H1 (cell line): Measurements from ENCODE around the gene RCBTB1. TPM values are rescaled to one million over a fixed set of nuclear protein-coding genes. Genes with fewer than 3 reads are reported as not detected.

ENCODE experiments used
- FOSL1 ChIP-seq: IDR thresholded peaks from 2 replicates; pipeline ENCODE4 v1.6.1; 2011; ENCODE audit warnings: mild to moderate bottlenecking, low read depth, low read length, moderate library complexity; ENCODE audit not compliant: insufficient read depth
- JUN ChIP-seq: IDR thresholded peaks from 2 replicates; pipeline ENCODE4 v1.6.1; 2011; ENCODE audit warnings: low read depth, mild to moderate bottlenecking, improper control_type of control experiment, low read length
- POLR2A ChIP-seq, 2 experiments: IDR thresholded peaks; 1 replicate in 1 of 2; 2 replicates in 1 of 2; pipeline ENCODE4 v1.6.1; 2011; ENCODE audit warnings: low read depth in 2 of 2, low read length in 2 of 2, mild to moderate bottlenecking in 2 of 2; ENCODE audit errors: control extremely low read depth in 1 of 2
- polyA plus RNA-seq, 7 experiments: library from polyadenylated mRNA; depleted of rRNA in 3 of 7; stranded (reverse) in 5 of 7; unstranded in 2 of 7; fragments of >200 nt in 5 of 7; fragments of 200-250 nt in 2 of 7; gene quantifications; 1 replicate in 5 of 7; 2 replicates in 1 of 7; 4 replicates in 1 of 7; pipeline versions ENCODE4 v1.2.1 to v1.2.3, GENCODE V29; 2011 to 2013; ENCODE audit warnings: missing spikeins in 2 of 7, mixed read lengths in 2 of 7
- total RNA-seq: library from RNA; stranded (reverse); fragmentation: NEBNext Ultra II Directional; extraction: Animal tissue kit (Norgen Biotek cat#: 25700); gene quantifications from 2 replicates; pipeline ENCODE4 v1.2.1, GENCODE V29; 2021

RCBTB1 gene
- total and polyA plus RNA-seq, 2 of the 8 experiments (the other 6 are each of a cell fraction or from before 2014, with no cell fraction given): 13.7 to 29.8 TPM

DNA sequence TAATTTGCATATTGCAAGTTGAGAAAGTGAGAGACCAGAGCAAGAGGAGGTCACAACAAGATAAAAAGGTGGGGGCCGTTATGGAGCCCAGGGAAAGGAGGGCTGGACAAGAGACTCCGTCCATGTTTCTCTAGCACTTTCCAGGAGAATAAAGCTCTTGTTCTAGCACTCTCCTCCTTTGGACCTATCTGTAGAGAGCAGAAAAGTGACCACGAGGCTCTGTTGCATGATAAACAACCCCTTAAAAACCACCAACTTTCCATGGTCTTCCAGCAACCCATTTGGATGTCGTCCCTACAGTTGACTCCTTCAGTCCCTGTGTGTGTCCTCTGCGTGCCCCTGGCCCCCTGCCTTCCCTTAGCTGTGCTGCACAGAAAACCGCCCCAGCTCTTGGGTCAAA, 38.9 kb upstream of the RCBTB1 start (continued):
- TF ChIP-seq JUN (no peak), FOSL1 (no peak), POLR2A (IDR thresholded peaks at IDR 0.05; ENCODE audit: control extremely low read depth in 1 of 2, low read depth in 2 of 2, low read length in 2 of 2) (no peak)
